ENCODE results near the gene HHATL. TPM values are rescaled to one million over a fixed set of nuclear protein-coding genes. Genes with fewer than 3 reads are reported as not detected.

The HHATL gene
- total and polyA plus RNA-seq, 4 donors: 0.39 to 2.7 (median 0.62) TPM

DNA sequence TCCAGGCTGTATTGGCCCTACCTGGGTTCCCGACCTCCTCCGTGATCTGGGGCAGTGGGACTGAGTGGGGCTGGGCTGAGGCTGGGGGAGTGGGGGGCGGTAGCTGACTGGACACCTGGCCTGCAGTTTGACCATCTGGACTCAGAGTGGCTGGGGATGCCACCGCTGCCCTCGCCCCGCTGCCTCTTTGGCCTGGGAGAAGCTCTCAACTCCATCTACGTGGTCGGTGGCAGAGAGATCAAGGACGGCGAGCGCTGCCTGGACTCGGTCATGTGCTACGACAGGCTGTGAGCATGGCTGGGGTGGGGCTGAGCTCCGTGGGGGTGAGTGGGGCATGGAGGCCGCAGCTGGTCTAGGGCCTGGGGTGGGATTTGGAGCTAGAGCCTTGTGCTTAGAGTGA, 14.6 kb downstream of the HHATL start:
- H3K9me3 ChIP-seq (ENCODE audit: control insufficient read depth in 4 of 4, insufficient read depth in 3 of 4, low read length in 3 of 4): peaks cover 0 to 6% (median 0%) of the 10 kb centered on the region in 4 donors
- H3K27ac ChIP-seq (ENCODE audit: low read depth in 1 of 2, low read length in 1 of 2): no peak overlapping the region
- peaks cover 0 to 28% (median 15%) of the 10 kb centered on the region in 3 donors for H3K27me3 ChIP-seq (ENCODE audit: control insufficient read depth in 3 of 3, insufficient read depth in 3 of 3, low read length in 2 of 3)
- H3K36me3 ChIP-seq (ENCODE audit: control insufficient read depth in 4 of 4, insufficient read depth in 4 of 4, low read length in 4 of 4): no peaks in the 10 kb centered on the region
- H3K9ac ChIP-seq (ENCODE audit: insufficient read depth in 1 of 2, low read length in 2 of 2): no peak overlapping the region
- ATAC-seq (ENCODE audit: insufficient read depth, low FRiP score): no peak
- peak in 1 of 3 donors; percentile 9 for DNase-seq
- 89 to 93% methylated on average over 15 of the region's 15 CpGs for WGBS, 2 donors
- H3K4me3 ChIP-seq: no peak overlapping the region
- TF ChIP-seq, protein P1, sequence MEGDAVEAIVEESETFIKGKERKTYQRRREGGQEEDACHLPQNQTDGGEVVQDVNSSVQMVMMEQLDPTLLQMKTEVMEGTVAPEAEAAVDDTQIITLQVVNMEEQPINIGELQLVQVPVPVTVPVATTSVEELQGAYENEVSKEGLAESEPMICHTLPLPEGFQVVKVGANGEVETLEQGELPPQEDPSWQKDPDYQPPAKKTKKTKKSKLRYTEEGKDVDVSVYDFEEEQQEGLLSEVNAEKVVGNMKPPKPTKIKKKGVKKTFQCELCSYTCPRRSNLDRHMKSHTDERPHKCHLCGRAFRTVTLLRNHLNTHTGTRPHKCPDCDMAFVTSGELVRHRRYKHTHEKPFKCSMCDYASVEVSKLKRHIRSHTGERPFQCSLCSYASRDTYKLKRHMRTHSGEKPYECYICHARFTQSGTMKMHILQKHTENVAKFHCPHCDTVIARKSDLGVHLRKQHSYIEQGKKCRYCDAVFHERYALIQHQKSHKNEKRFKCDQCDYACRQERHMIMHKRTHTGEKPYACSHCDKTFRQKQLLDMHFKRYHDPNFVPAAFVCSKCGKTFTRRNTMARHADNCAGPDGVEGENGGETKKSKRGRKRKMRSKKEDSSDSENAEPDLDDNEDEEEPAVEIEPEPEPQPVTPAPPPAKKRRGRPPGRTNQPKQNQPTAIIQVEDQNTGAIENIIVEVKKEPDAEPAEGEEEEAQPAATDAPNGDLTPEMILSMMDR (IDR thresholded peaks at IDR 0.05; ENCODE audit: control extremely low read depth, extremely low read depth): no peak
- H3K4me1 ChIP-seq (ENCODE audit: control insufficient read depth in 5 of 5, insufficient read depth in 5 of 5, low read length in 5 of 5): peaks cover 0 to 7% (median 0%) of the 10 kb centered on the region in 5 donors

DNA sequence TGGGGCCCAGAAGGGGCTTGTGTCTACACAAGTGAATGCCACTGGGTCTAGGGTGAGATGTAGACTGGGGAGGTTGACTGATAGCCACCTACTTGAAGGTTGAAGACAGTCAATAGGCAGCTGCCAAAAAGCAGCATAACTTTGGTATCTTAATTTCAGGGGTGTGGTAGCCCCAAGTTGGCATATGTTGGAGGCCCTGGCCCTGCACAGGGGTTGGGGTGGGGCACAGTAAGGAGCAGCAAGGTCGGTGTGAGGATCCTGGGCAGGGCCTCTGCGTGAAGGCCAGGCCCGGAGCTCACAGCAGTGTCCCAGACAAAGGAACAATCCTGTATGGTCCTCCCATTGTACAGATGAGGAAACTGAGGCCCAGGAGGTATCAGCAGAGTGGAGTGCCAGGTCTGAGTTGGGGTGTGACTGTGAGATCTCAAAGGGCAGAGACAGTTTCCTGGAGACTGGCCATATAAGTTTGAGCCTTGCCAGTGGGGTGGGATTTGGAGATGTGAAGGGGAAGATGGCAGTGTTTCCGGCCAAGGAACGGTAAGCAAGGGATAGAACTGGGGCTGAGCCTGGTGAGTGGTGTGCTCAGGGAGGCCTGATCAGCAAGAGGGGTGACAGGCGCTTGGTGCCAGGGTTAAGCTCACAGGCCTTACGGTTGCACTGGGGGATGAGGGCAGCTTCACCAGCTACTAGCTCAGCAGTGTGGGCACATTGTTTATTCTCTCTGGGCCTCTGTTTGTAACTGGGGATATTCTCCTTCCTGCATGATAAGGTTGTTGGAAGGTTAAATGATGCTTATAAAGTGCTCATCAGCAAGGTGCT, 15.6 kb downstream of the HHATL start:
- WGBS, 2 donors: 90 to 94% methylated on average over 7 of the region's 7 CpGs
- H3K36me3 ChIP-seq (ENCODE audit: control insufficient read depth in 4 of 4, insufficient read depth in 4 of 4, low read length in 4 of 4): no peaks in the 10 kb centered on the region
- H3K9ac ChIP-seq (ENCODE audit: insufficient read depth in 1 of 2, low read length in 2 of 2): no peak overlapping the region
- ATAC-seq (ENCODE audit: insufficient read depth, low FRiP score) (no peak), DNase-seq (no peak)
- H3K9me3 ChIP-seq (ENCODE audit: control insufficient read depth in 4 of 4, insufficient read depth in 3 of 4, low read length in 3 of 4): peaks cover 0 to 6% (median 0%) of the 10 kb centered on the region in 4 donors
- no peak overlapping the region for H3K27ac ChIP-seq (ENCODE audit: low read depth in 1 of 2, low read length in 1 of 2)
- H3K4me3 ChIP-seq: no peak overlapping the region
- peaks cover 0 to 28% (median 15%) of the 10 kb centered on the region in 3 donors for H3K27me3 ChIP-seq (ENCODE audit: control insufficient read depth in 3 of 3, insufficient read depth in 3 of 3, low read length in 2 of 3)
- TF ChIP-seq, protein P1 (IDR thresholded peaks at IDR 0.05; ENCODE audit: control extremely low read depth, extremely low read depth): no peak
- peaks cover 0 to 7% (median 0%) of the 10 kb centered on the region in 5 donors for H3K4me1 ChIP-seq (ENCODE audit: control insufficient read depth in 5 of 5, insufficient read depth in 5 of 5, low read length in 5 of 5)

DNA sequence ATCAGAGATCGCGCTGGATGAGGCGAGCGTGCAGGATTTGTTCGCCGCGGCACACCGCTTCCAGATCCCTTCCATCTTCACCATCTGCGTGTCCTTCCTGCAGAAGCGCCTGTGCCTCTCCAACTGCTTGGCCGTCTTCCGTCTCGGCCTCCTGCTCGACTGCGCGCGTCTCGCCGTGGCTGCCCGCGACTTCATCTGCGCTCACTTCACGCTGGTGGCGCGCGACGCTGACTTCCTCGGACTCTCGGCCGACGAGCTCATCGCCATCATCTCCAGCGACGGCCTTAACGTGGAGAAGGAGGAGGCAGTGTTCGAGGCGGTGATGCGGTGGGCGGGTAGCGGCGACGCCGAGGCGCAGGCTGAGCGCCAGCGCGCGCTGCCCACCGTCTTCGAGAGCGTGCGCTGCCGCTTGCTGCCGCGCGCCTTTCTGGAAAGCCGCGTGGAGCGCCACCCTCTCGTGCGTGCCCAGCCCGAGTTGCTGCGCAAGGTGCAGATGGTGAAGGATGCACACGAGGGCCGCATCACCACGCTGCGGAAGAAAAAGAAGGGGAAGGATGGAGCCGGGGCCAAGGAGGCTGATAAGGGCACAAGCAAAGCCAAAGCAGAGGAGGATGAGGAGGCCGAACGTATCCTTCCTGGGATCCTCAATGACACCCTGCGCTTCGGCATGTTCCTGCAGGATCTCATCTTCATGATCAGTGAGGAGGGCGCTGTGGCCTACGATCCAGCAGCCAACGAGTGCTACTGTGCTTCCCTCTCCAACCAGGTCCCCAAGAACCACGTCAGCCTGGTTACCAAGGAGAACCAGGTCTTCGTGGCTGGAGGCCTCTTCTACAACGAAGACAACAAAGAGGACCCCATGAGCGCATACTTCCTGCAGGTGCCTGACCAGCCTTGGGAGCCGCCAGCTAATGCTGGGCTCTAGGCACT, 16.4 kb downstream of the HHATL start:
- DNase-seq: peak in 1 of 3 donors; percentile 25
- Histone ChIP-seq H3K4me3 (no peak overlapping the region), H3K36me3 (ENCODE audit: control insufficient read depth in 4 of 4, insufficient read depth in 4 of 4, low read length in 4 of 4) (no peaks in the 10 kb centered on the region), H3K4me1 (ENCODE audit: control insufficient read depth in 5 of 5, insufficient read depth in 5 of 5, low read length in 5 of 5) (peaks cover 0 to 7% (median 0%) of the 10 kb centered on the region in 5 donors), H3K27me3 (ENCODE audit: control insufficient read depth in 3 of 3, insufficient read depth in 3 of 3, low read length in 2 of 3) (peaks cover 0 to 28% (median 15%) of the 10 kb centered on the region in 3 donors), H3K27ac (ENCODE audit: low read depth in 1 of 2, low read length in 1 of 2) (no peak overlapping the region), H3K9ac (ENCODE audit: insufficient read depth in 1 of 2, low read length in 2 of 2) (no peak overlapping the region), H3K9me3 (ENCODE audit: control insufficient read depth in 4 of 4, insufficient read depth in 3 of 4, low read length in 3 of 4) (peaks cover 0 to 6% (median 0%) of the 10 kb centered on the region in 4 donors)
- ATAC-seq (ENCODE audit: insufficient read depth, low FRiP score): no peak
- TF ChIP-seq, protein P1 (IDR thresholded peaks at IDR 0.05; ENCODE audit: control extremely low read depth, extremely low read depth): no peak
- 37 to 41% methylated on average over 79 to 80 of the region's 80 CpGs for WGBS, 2 donors
